K562 (cell line): Measurements from ENCODE around the gene KDF1. TPM values are rescaled to one million over a fixed set of nuclear protein-coding genes. Genes with fewer than 3 reads are reported as not detected.

Experiments used
- CBFA2T3 ChIP-seq: fragments of 450-650 bp; IDR thresholded peaks from 2 replicates; pipeline ENCODE4 v1.6.1; 2017
- ETS1 ChIP-seq: conservative IDR thresholded peaks from 2 replicates; pipeline ENCODE4 v1.6.1; 2011; ENCODE audit warnings: low read depth, mild to moderate bottlenecking, low read length; ENCODE audit not compliant: control insufficient read depth
- GABPB2 ChIP-seq: fragments of 250-450 bp; sonication (Bioruptor Pico); conservative IDR thresholded peaks from 2 replicates; pipeline ENCODE4 v1.5.1; 2021; ENCODE audit warnings: mild to moderate bottlenecking
- GATAD2B ChIP-seq: fragments of 450-650 bp; IDR thresholded peaks from 2 replicates; pipeline ENCODE4 v1.6.1; 2017; ENCODE audit warnings: mild to moderate bottlenecking, borderline replicate concordance
- MEIS2 ChIP-seq: fragments of 450-650 bp; IDR thresholded peaks from 2 replicates; pipeline ENCODE4 v1.6.1; 2014; ENCODE audit warnings: mild to moderate bottlenecking; ENCODE audit not compliant: partially characterized antibody
- NCOA6 ChIP-seq: fragments of 450-650 bp; IDR thresholded peaks from 2 replicates; pipeline ENCODE4 v1.6.1; 2017; ENCODE audit warnings: mild to moderate bottlenecking
- NR2C1 ChIP-seq, 2 experiments: fragments of 450-650 bp; IDR thresholded peaks; 2 replicates each; pipeline ENCODE4 v1.6.1; 2017; ENCODE audit warnings: mild to moderate bottlenecking in 2 of 2, antibody characterized with exemption in 1 of 2, inconsistent platforms in 1 of 2, missing compliant biosample characterization in 1 of 2, missing genetic modification characterization in 1 of 2
- POLR2G ChIP-seq: fragments of 200-400 bp; formaldehyde crosslinking; IDR thresholded peaks from 2 replicates; pipeline ENCODE4 v1.6.1; 2017; ENCODE audit warnings: low read depth, mild to moderate bottlenecking, antibody characterized with exemption, low read length, moderate library complexity
- PTRF ChIP-seq: fragments of 450-650 bp; IDR thresholded peaks from 2 replicates; pipeline ENCODE4 v1.6.1; 2016; ENCODE audit warnings: mild to moderate bottlenecking, missing genetic modification characterization, missing compliant biosample characterization
- SAFB2 ChIP-seq: fragments of 200-400 bp; formaldehyde crosslinking; IDR thresholded peaks from 2 replicates; pipeline ENCODE4 v1.6.1; 2018; ENCODE audit warnings: borderline replicate concordance, low read length, low read depth, moderate library complexity; ENCODE audit not compliant: severe bottlenecking
- SP2 ChIP-seq: IDR thresholded peaks from 2 replicates; pipeline ENCODE4 v1.6.1; 2011; ENCODE audit warnings: mild to moderate bottlenecking, low read depth, low read length, moderate library complexity; ENCODE audit not compliant: poor library complexity, severe bottlenecking; ENCODE audit errors: extremely low read depth
- ZNF134 ChIP-seq: fragments of 250-450 bp; sonication (Bioruptor Pico); conservative IDR thresholded peaks from 2 replicates; pipeline ENCODE4 v1.4.0; 2020
- ZNF274 ChIP-seq: IDR thresholded peaks from 2 replicates; pipeline ENCODE4 v1.6.1; 2011; ENCODE audit warnings: low read depth, mild to moderate bottlenecking, low read length, moderate library complexity, borderline replicate concordance
- ZSCAN29 ChIP-seq: fragments of 450-650 bp; IDR thresholded peaks from 2 replicates; pipeline ENCODE4 v1.6.1; 2017
- polyA plus RNA-seq, 8 experiments: library from polyadenylated mRNA; depleted of rRNA in 4 of 8; stranded (reverse) in 5 of 8; unstranded in 3 of 8; fragments of >200 nt; fragmentation: Nextera tagmentation in 2 of 8; fragmentation: Illumina TruSeq in 1 of 8; extraction: Ambion mirVana in 2 of 8; extraction: Trizol in 1 of 8; gene quantifications; 2 replicates each; pipeline versions ENCODE4 v1.2.1 to v1.2.3, GENCODE V29; 2011 to 2014; ENCODE audit warnings: inconsistent platforms in 1 of 8, missing spikeins in 1 of 8
- total RNA-seq, 7 experiments: library from RNA; depleted of rRNA in 6 of 7; stranded (reverse); fragments of >200 nt in 6 of 7; fragmentation: Illumina TruSeq in 2 of 7; extraction: Trizol in 2 of 7; gene quantifications; 2 replicates each; pipeline versions ENCODE4 v1.2.1 to v1.2.3, GENCODE V29; 2011 to 2021; ENCODE audit warnings: low replicate concordance in 1 of 7

The KDF1 gene
- total and polyA plus RNA-seq, 9 of the 15 experiments (the other 6 are each of a cell fraction or from before 2014, with no cell fraction given): 0.38 to 1.9 (median 0.83) TPM

DNA sequence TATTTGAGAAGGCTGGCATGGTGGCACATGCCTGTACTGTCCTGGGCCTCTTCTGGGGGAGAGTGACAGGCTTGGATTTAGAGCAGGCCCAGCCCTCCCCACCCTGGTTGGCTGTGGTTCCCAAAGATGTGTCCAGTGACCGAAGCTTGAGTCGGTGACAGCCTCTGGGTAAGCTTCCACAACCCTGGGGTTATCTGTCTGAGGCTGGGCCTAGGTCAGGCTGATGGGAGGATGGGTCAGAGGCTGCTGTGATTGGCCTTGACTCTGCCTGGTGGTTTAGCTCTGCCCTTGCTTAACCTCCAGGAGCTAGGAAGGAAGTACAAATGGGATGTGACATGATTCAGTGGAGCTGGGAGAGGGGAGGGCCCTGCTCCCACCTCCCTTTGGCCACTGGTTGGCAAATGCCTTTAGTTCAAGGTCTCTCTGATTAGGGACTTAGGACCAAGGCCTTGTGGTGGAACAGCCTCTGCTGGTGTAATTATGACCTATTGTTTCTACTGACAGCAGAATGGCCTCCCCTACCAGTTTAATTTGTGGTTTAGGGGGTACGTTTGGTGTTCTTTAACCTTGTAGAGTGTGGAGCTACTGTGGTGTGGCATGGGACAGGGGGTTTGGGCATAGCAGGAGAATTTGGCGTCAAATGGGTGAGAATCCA, 22.1 kb downstream of the KDF1 start (continued):
- TF ChIP-seq GATAD2B (no peak), SP2 (no peak), ETS1 (0 out of 2 replicates have a peak, but pooled peaks have one; percentile 17), MEIS2 (peak; percentile 10), PTRF (tag) (no peak), CBFA2T3 (peak; percentile 19; the same call in 1 of the 2 replicates), SAFB2 (no peak), GABPB2 (CRISPR knock-in tag) (no peak), ZNF134 (no peak), POLR2G (0 out of 2 replicates have a peak, but pooled peaks have one; percentile 9), ZSCAN29 (no peak), NR2C1 (IDR thresholded peaks at IDR 0.05) (no peak), NR2C1 (tag; IDR thresholded peaks at IDR 0.05) (peak; percentile 58; the same call in 1 of the 2 replicates), ZNF274 (no peak), NCOA6 (no peak)
